SK-N-MC (cell line): ENCODE results near the gene GDPD5.

Experiments used
- DNase-seq: peaks from one replicate; pipeline ENCODE4 v3.0.0-alpha.2; 2011; ENCODE audit warnings: low read depth, low spot score
- H3K27ac ChIP-seq: fragments of 200-600 bp; sonication (generic); 2 replicates; pipeline ENCODE4 v1.5.1; 2016; ENCODE audit warnings: mixed run types
- H3K36me3 ChIP-seq: fragments of 200-600 bp; sonication (generic); 2 replicates; pipeline ENCODE4 v1.6.1; 2017; ENCODE audit warnings: antibody characterized with exemption, low read length, mixed read lengths; ENCODE audit not compliant: insufficient read depth
- H3K4me3 ChIP-seq: fragments of 200-600 bp; sonication (generic); 2 replicates; pipeline ENCODE4 v1.5.1; 2016
- H3K9ac ChIP-seq: fragments of 200-600 bp; sonication (generic); 2 replicates; pipeline ENCODE4 v1.8.0; 2017; ENCODE audit warnings: mixed run types, mixed read lengths; ENCODE audit not compliant: insufficient read length
- H3K9me3 ChIP-seq: fragments of 200-600 bp; sonication (generic); 2 replicates; pipeline ENCODE4 v1.6.1; 2017; ENCODE audit warnings: low read depth, mild to moderate bottlenecking, antibody characterized with exemption, low read length, moderate library complexity, mixed read lengths
- EZH2 ChIP-seq: fragments of 200-600 bp; sonication (generic); IDR thresholded peaks from one replicate; pipeline ENCODE4 v1.6.1; 2017; ENCODE audit warnings: antibody characterized with exemption
- FOXP2 ChIP-seq: optimal IDR thresholded peaks from 2 replicates; pipeline ENCODE3; 2011; ENCODE audit warnings: mild to moderate bottlenecking, moderate library complexity; ENCODE audit not compliant: insufficient read depth; ENCODE audit errors: extremely low read length, control extremely low read depth
- POLR2AphosphoS5 ChIP-seq: IDR thresholded peaks from 2 replicates; pipeline ENCODE4 v1.6.1; 2012; ENCODE audit warnings: mild to moderate bottlenecking, low read depth, low read length, borderline replicate concordance

GDPD5 gene

DNA sequence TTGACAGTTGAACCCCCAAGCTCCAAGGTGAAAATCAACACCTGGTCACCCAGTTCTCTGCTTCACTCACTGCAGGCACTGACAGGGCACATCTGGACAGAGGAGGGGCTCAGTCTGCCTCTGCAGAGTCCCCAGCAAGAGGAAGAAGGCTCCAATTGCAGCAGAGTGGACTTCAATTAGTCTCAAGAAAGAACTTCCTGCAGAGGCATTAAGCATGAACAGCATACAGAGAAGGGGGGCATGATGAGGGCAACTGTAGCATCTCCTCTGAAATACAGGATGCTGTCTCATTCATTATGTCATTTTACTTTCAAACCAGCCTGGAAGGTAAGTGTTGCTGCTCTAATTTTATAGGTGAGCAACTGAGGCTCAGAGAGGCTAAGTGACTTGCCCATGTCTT is 11.1 kb downstream of the GDPD5 start:
- no peak overlapping the region for H3K27ac ChIP-seq

DNA sequence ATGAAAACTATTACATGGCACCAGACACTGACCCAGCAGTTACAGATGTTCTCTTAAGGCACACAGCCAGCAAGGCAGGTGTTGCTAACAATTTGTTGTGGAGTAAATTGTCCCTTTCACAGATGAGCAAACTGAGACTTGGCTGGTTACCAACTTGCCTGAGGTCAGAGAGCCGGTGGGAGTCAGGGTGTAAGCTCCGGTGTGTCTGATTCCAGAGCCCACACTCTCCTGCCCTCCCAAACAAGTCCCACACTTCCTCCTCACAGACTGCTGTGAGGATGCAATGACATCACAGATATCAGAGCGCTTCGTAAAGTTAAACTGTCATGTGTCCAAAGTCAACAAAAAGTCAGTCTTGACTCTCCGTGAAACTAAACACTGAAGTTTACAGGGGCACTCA is 12.5 kb downstream of the GDPD5 start:
- no peak overlapping the region for H3K27ac ChIP-seq
- no peak for DNase-seq
- no peak overlapping the region for H3K9ac ChIP-seq
- no peak for TF ChIP-seq EZH2
- H3K9me3 ChIP-seq = no peaks in the 10 kb centered on the region
- no peak overlapping the region for H3K4me3 ChIP-seq
- no peaks in the 10 kb centered on the region for H3K36me3 ChIP-seq

More for the DNA sequence above, 11.1 kb downstream of the GDPD5 start:
- no peak overlapping the region for H3K4me3 ChIP-seq
- H3K9ac ChIP-seq = no peak overlapping the region
- no peak for TF ChIP-seq FOXP2
- no peak for TF ChIP-seq POLR2AphosphoS5
- no peak for TF ChIP-seq EZH2
- H3K9me3 ChIP-seq = no peaks in the 10 kb centered on the region
- DNase-seq = no peak
- H3K36me3 ChIP-seq = no peaks in the 10 kb centered on the region

DNA sequence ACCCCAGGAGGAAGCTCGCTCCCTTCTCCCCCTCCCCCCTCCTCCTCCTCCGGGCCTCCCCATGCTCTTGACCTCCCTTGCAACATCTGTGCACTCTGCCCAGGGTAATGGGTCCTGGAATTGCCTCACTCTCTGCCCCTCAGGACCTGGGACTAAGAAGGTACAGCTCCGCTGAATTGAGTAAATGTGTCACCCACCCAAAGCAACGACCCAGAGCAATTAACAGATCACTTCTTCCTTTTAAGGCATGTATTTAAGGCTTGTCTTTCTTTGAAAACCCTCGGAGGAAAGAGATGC is 15.1 kb downstream of the GDPD5 start:
- H3K9me3 ChIP-seq = no peaks in the 10 kb centered on the region
- H3K27ac ChIP-seq = no peak overlapping the region
- H3K4me3 ChIP-seq = no peak overlapping the region
- no peak for DNase-seq
- H3K36me3 ChIP-seq = no peaks in the 10 kb centered on the region
- no peak for TF ChIP-seq FOXP2
- no peak for TF ChIP-seq EZH2
- TF ChIP-seq POLR2AphosphoS5 = no peak
- H3K9ac ChIP-seq = no peak overlapping the region

DNA sequence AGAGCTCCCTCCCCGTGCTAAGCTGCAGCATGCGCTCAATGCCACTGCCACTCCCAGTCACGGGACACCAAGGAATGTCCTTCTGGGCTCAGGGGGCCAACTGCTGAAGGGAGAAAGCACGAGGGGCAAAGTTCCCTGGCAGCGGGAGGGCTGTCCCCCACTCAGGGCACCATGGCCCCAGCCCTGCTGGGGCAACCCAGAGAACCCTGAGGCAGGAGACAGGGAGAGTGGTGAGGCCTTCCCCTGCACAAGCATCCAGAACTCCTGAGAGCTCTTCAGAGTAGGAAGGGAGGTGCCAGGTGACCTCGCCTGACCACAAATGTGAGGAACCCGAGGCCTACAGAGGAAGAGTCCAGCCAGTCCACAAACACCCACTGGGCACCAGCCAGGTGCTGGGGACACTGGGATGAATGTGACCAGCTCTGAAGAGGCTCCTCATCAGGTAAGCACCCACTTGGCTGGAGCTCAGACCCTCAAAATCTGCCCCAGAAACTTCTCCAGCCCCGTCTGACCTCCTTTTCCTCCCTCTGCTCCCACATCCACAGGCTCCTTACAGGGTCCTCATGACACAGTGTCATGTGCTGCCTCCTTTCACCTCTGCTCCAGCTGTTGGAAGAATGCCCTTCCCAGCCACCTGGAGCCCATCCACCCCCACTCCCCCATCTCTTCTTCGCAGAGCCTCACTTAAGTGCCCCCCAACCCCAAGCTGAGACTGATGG is 15.6 kb downstream of the GDPD5 start:
- no peak for TF ChIP-seq EZH2
- TF ChIP-seq FOXP2 = no peak
- TF ChIP-seq POLR2AphosphoS5 = no peak
- H3K9ac ChIP-seq = no peak overlapping the region
- no peak for DNase-seq
- no peaks in the 10 kb centered on the region for H3K36me3 ChIP-seq
- no peak overlapping the region for H3K4me3 ChIP-seq
- no peaks in the 10 kb centered on the region for H3K9me3 ChIP-seq
- H3K27ac ChIP-seq = no peak overlapping the region

DNA sequence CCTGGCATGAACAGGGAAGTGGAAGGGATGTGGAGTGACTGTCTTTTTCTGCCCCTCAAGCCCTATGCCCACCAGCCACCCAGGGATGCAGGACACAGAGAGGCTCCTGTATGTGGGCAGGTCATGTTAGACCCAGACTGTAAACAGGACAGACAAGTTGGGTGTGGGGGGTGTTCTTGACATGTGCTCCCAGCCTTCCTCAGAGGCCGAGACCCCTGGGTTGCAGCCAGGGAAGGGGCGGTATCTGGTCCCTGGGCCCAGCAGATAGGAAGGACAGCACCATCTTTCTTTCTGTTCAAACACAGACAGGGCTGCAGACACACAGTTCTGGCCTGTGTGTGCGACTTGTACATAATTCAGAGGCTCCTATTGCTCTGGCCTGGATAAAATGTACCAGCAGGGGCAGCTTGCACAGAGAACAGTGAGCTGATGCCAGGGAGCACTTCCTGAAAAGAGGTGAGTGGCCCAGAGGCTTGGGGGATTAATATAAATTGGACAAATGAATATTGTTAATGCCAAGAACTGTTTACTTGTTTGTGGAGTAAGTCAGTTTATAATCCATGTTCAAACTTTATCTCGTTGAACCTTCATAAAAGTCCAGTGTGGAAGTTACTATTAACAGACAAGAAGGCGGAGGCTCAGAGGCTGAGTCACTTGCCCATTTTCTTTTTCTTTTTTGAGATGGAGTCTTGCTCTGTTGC is 16.6 kb downstream of the GDPD5 start:
- DNase-seq = no peak
- no peak overlapping the region for H3K27ac ChIP-seq
- no peak overlapping the region for H3K9ac ChIP-seq
- H3K4me3 ChIP-seq = no peak overlapping the region
- no peaks in the 10 kb centered on the region for H3K36me3 ChIP-seq
- TF ChIP-seq EZH2 = no peak
- no peak for TF ChIP-seq POLR2AphosphoS5
- no peak for TF ChIP-seq FOXP2
- H3K9me3 ChIP-seq = no peaks in the 10 kb centered on the region

DNA sequence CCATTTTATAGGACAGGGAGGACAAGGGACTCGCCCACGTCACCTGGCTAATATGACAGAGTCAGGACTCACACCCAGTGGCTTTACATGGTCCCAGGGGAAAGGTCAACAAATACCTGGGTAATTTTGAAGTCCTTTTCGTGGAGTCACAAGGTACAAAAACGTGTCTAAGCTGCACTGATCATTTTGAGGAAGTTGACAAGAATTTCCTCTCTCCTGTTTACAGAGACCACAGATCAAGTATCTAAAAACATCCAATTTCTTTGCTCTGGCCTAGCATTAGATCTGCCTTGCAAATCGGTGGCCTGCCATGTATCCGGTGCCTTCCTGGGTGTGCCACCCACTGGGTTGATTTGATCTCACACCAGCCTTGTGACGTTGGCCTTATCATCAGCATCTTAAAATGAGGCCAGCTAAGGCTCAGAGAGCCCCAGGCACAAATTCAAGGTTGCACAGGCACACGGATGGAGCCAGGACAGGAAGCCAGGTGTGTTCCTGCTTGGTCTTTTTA is 17.6 kb downstream of the GDPD5 start:
- no peak overlapping the region for H3K9ac ChIP-seq
- no peaks in the 10 kb centered on the region for H3K9me3 ChIP-seq
- H3K36me3 ChIP-seq = no peaks in the 10 kb centered on the region
- DNase-seq = no peak
- no peak overlapping the region for H3K4me3 ChIP-seq
- no peak overlapping the region for H3K27ac ChIP-seq
- TF ChIP-seq FOXP2 (no peak), EZH2 (no peak), POLR2AphosphoS5 (no peak)

DNA sequence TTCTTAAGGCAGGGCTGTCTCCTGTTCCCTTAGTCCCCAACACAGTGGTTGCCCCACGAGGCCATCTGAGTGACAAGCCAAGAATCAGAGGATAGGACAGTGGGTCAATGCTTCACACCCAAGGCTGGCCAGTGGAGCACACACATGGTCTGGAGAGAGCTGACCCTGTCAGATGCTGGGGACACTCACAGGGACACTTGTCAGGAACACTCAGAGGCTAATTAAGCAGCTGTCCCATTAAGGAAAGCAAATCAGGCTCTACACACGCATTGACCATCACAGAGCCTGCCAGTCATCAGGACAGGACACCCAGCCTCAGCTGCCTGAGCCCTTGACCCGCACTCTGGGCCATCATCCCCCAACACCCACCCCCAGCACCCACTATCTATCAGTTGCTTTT is 18.2 kb downstream of the GDPD5 start:
- DNase-seq = no peak
- Histone ChIP-seq H3K9me3 (no peaks in the 10 kb centered on the region), H3K4me3 (no peak overlapping the region), H3K27ac (no peak overlapping the region), H3K36me3 (no peaks in the 10 kb centered on the region), H3K9ac (no peak overlapping the region)
- TF ChIP-seq FOXP2 (no peak), EZH2 (no peak), POLR2AphosphoS5 (no peak)

DNA sequence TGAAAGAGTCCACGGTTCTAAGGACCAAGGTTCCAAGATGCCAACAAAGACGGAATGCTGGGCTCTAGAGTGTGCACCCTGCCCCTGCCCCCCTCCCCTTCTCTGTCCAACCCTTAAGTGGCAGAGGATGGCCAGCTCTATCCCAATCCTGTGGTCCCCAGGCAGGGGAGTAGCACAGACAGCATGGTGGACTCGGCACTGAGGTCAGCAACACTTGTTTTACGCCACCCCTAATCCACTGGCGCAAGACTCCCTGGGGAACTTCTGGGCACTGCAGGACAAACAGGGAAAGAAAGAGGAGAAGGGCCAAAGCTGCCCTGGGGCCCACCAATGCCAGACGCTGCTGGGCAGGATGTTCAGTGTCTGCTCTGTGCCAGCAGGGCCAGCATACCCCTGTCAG is 18.9 kb downstream of the GDPD5 start:
- Histone ChIP-seq H3K36me3 (no peaks in the 10 kb centered on the region), H3K9ac (no peak overlapping the region), H3K4me3 (no peak overlapping the region), H3K27ac (no peak overlapping the region), H3K9me3 (no peaks in the 10 kb centered on the region)
- no peak for TF ChIP-seq EZH2
- no peak for TF ChIP-seq FOXP2
- no peak for TF ChIP-seq POLR2AphosphoS5
- no peak for DNase-seq
